Breast epithelium (tissue), 3 donors: Measurements from ENCODE around the gene RAB27A.

Source experiments
- POLR2A ChIP-seq: fragments of 450-650 bp; IDR thresholded peaks from one replicate; pipeline ENCODE4 v1.6.1; 2016; ENCODE audit warnings: antibody characterized with exemption, mild to moderate bottlenecking, moderate library complexity
- POLR2AphosphoS5 ChIP-seq, 3 donors: sonication (generic); formaldehyde crosslinking; IDR thresholded peaks; one replicate each; pipeline ENCODE4 v1.6.1; 2017; ENCODE audit warnings: antibody characterized with exemption in 3 of 3

DNA sequence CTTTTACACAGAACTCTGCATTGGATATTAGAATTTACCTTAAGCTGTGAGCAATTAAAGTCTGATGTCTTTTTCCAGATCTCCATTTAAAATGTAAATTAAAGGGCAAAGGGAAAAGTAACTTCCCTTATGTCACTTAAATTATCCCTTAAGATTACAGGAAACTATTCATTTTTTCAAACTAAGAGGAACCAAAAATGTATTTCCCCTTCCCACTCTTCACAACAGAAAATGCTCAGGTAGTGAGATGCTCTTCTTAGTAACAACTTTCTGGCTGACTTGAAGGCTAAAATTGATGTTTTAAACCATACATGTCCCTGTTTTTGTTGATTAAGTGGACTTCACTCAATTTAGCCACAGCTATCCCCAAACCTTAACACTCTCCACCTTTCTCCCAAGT lies 110.5 kb downstream of the RAB27A start:
- TF ChIP-seq POLR2A (no peak), POLR2AphosphoS5 (IDR thresholded peaks at IDR 0.05) (no peak)
